Neuronal stem cell (in vitro differentiated cells): ENCODE measurements around the gene OR13C4.

Source experiments
- DNase-seq: peaks from one replicate; pipeline ENCODE4 v3.0.0-alpha.2; 2013; ENCODE audit warnings: low spot score
- H2AFZ ChIP-seq: one replicate; pipeline ENCODE4 v1.6.1; 2013; ENCODE audit warnings: mild to moderate bottlenecking, low read length, inconsistent platforms
- H2AK5ac ChIP-seq: 2 replicates; pipeline ENCODE4 v1.6.1; 2013; ENCODE audit warnings: low read depth, mild to moderate bottlenecking, inconsistent platforms, low read length, moderate library complexity, mixed read lengths
- H2BK120ac ChIP-seq: 2 replicates; pipeline ENCODE4 v1.6.1; 2013; ENCODE audit warnings: low read depth, mild to moderate bottlenecking, inconsistent platforms, low read length, moderate library complexity, mixed read lengths
- H2BK12ac ChIP-seq: one replicate; pipeline ENCODE4 v1.6.1; 2013; ENCODE audit warnings: low read length, inconsistent platforms
- H2BK15ac ChIP-seq: 2 replicates; pipeline ENCODE4 v1.6.1; 2013; ENCODE audit warnings: mild to moderate bottlenecking, low read length, inconsistent platforms, mixed read lengths
- H2BK5ac ChIP-seq: one replicate; pipeline ENCODE4 v1.6.1; 2013; ENCODE audit warnings: inconsistent platforms, mild to moderate bottlenecking, low read length, moderate library complexity
- H3K14ac ChIP-seq: one replicate; pipeline ENCODE4 v1.6.1; 2013; ENCODE audit warnings: low read length, inconsistent platforms
- H3K18ac ChIP-seq: 2 replicates; pipeline ENCODE4 v1.6.1; 2013; ENCODE audit warnings: low read length, inconsistent platforms
- H3K23ac ChIP-seq: 2 replicates; pipeline ENCODE4 v1.6.1; 2013; ENCODE audit warnings: low read depth, mild to moderate bottlenecking, mixed read lengths, low read length, inconsistent platforms; ENCODE audit not compliant: poor library complexity
- H3K27ac ChIP-seq: replicated peaks from 3 replicates; pipeline ENCODE4 v1.5.1; 2013; ENCODE audit warnings: low read length, inconsistent platforms
- H3K27me3 ChIP-seq, 3 experiments: 2 replicates each; pipeline ENCODE4 v1.6.1; 2013; ENCODE audit warnings: low read length in 3 of 3, mild to moderate bottlenecking in 2 of 3, inconsistent platforms in 1 of 3, low read depth in 1 of 3, mixed read lengths in 1 of 3, moderate library complexity in 1 of 3; ENCODE audit not compliant: control insufficient read depth in 3 of 3, insufficient read depth in 3 of 3
- H3K36me3 ChIP-seq, 2 donors: replicated peaks in 1 of 2; 2 replicates each; pipeline ENCODE4 v1.6.1; 2013; ENCODE audit warnings: low read length in 2 of 2; ENCODE audit not compliant: control insufficient read depth in 2 of 2, insufficient read depth in 2 of 2
- H3K4ac ChIP-seq: 2 replicates; pipeline ENCODE4 v1.6.1; 2013; ENCODE audit warnings: inconsistent platforms, mild to moderate bottlenecking, low read length, moderate library complexity
- H3K4me1 ChIP-seq, 2 donors: 1 replicate in 1 of 2; 2 replicates in 1 of 2; pipeline ENCODE4 v1.6.1; 2013; ENCODE audit warnings: low read length in 2 of 2, low read depth in 1 of 2; ENCODE audit not compliant: control insufficient read depth in 2 of 2, insufficient read depth in 1 of 2
- H3K4me2 ChIP-seq: one replicate; pipeline ENCODE4 v1.6.1; 2013; ENCODE audit warnings: mild to moderate bottlenecking, low read length, inconsistent platforms; ENCODE audit not compliant: insufficient read depth, poor library complexity, severe bottlenecking
- H3K4me3 ChIP-seq, 2 donors: 2 replicates each; pipeline ENCODE4 v1.5.1; 2013; ENCODE audit warnings: low read length in 2 of 2, mild to moderate bottlenecking in 2 of 2, inconsistent platforms in 1 of 2, moderate library complexity in 1 of 2
- H3K79me1 ChIP-seq: one replicate; pipeline ENCODE4 v1.6.1; 2013; ENCODE audit warnings: low read depth, mild to moderate bottlenecking, inconsistent platforms, low read length, moderate library complexity
- H3K9ac ChIP-seq: one replicate; pipeline ENCODE4 v1.6.1; 2013; ENCODE audit warnings: mild to moderate bottlenecking, low read depth, low read length, inconsistent platforms; ENCODE audit not compliant: poor library complexity
- H3K9me3 ChIP-seq, 2 donors: replicated peaks in 1 of 2; 2 replicates each; pipeline versions ENCODE3 to v1.6.1; 2013; ENCODE audit warnings: low read length in 2 of 2, mild to moderate bottlenecking in 2 of 2, inconsistent platforms in 1 of 2, low read depth in 1 of 2, mixed read lengths in 1 of 2, moderate library complexity in 1 of 2; ENCODE audit not compliant: control insufficient read depth in 2 of 2, insufficient read depth in 1 of 2
- H4K8ac ChIP-seq: one replicate; pipeline ENCODE4 v1.6.1; 2013; ENCODE audit warnings: low read depth, mild to moderate bottlenecking, inconsistent platforms, low read length, moderate library complexity
- H4K91ac ChIP-seq: one replicate; pipeline ENCODE4 v1.6.1; 2013; ENCODE audit warnings: low read length, low read depth, mild to moderate bottlenecking, inconsistent platforms; ENCODE audit not compliant: poor library complexity
- WGBS, 2 donors: extraction: QIAGEN DNeasy Blood & Tissue Kit; methylation state at CpG; one replicate each; pipeline ENCODE4 v1.1.7; 2013; ENCODE audit warnings: missing lambda C conversion rate in 2 of 2, mixed read lengths in 1 of 2; ENCODE audit not compliant: insufficient read length in 2 of 2, insufficient replicate concordance in 1 of 2; ENCODE audit errors: extremely low coverage in 2 of 2; 5-methylcytosine and 5-hydroxymethylcytosine counted together

OR13C4 gene

GRCh38 chr9:104514901-104515300 lies 12.1 kb downstream of the OR13C4 start:
- Histone ChIP-seq H2AK5ac (no peak overlapping the region), H3K9me3 (no peaks in the 10 kb centered on the region), H2AFZ (no peak overlapping the region), H3K4me3 (no peak overlapping the region), H3K14ac (no peak overlapping the region), H3K36me3 (no peaks in the 10 kb centered on the region), H3K27me3 (no peaks in the 10 kb centered on the region), H3K79me1 (no peaks in the 10 kb centered on the region), H2BK5ac (no peak overlapping the region), H3K18ac (no peak overlapping the region), H3K4me1 (no peaks in the 10 kb centered on the region), H3K4me2 (no peak overlapping the region), H2BK15ac (no peak overlapping the region), H4K91ac (no peak overlapping the region), H2BK120ac (no peak overlapping the region), H2BK12ac (no peak overlapping the region), H3K23ac (no peak overlapping the region), H3K9ac (no peak overlapping the region), H3K4ac (no peak overlapping the region), H4K8ac (no peak overlapping the region), H3K27ac (no peak overlapping the region)
- no CpG with 5 or more reads among the region's 5 CpGs for WGBS, 2 donors
- no peak for DNase-seq

- H3K23ac ChIP-seq, result no peak overlapping the region
These were observed 20.4 kb downstream of the OR13C4 start for GRCh38 chr9:104506565-104506964.

GRCh38 chr9:104503963-104504362 lies 23.0 kb downstream of the OR13C4 start, which contains the start of gene OR13F1:
Gene OR13F1, plus strand, starts transcription at chr9:104504263. Its CDS starts 0 bp downstream, at chr9:104504263.
- H3K4ac ChIP-seq, result no peak within 1 kb of the TSS
- no peak within 1 kb of the TSS for H2BK15ac ChIP-seq
- H3K36me3 ChIP-seq, result no peaks in the 10 kb centered on the region
- H3K23ac ChIP-seq, result no peak within 1 kb of the TSS
- no peak within 1 kb of the TSS for H2AFZ ChIP-seq
- H3K27me3 ChIP-seq, result no peaks in the 10 kb centered on the region
- no peaks in the 10 kb centered on the region for H3K79me1 ChIP-seq
- no peak within 1 kb of the TSS for H4K8ac ChIP-seq
- H3K4me1 ChIP-seq, result no peaks in the 10 kb centered on the region
- H4K91ac ChIP-seq, result no peak within 1 kb of the TSS
- no peak within 1 kb of the TSS for H2AK5ac ChIP-seq
- no peak for DNase-seq
- H3K4me3 ChIP-seq, result no peak within 1 kb of the TSS
- H2BK5ac ChIP-seq, result no peak within 1 kb of the TSS
- no peak within 1 kb of the TSS for H2BK12ac ChIP-seq
- no peaks in the 10 kb centered on the region for H3K9me3 ChIP-seq
- no peak within 1 kb of the TSS for H3K14ac ChIP-seq
- H3K4me2 ChIP-seq, result no peak within 1 kb of the TSS
- H3K27ac ChIP-seq, result no peak within 1 kb of the TSS
- no peak within 1 kb of the TSS for H3K9ac ChIP-seq
- H3K18ac ChIP-seq, result no peak within 1 kb of the TSS
- no CpG with 5 or more reads among the region's 5 CpGs for WGBS, 2 donors
- no peak within 1 kb of the TSS for H2BK120ac ChIP-seq

More at GRCh38 chr9:104506565-104506964, 20.4 kb downstream of the OR13C4 start:
- H3K4me2 ChIP-seq, result no peak overlapping the region
- no peak overlapping the region for H3K4ac ChIP-seq
- no peak overlapping the region for H3K27ac ChIP-seq
- H3K36me3 ChIP-seq, result no peaks in the 10 kb centered on the region
- H4K91ac ChIP-seq, result no peak overlapping the region
- H3K4me1 ChIP-seq, result no peaks in the 10 kb centered on the region
- no peak overlapping the region for H2AFZ ChIP-seq
- H2AK5ac ChIP-seq, result no peak overlapping the region
- H3K14ac ChIP-seq, result no peak overlapping the region
- H2BK120ac ChIP-seq, result no peak overlapping the region
- no peak overlapping the region for H2BK5ac ChIP-seq
- H3K9me3 ChIP-seq, result no peaks in the 10 kb centered on the region
- H3K4me3 ChIP-seq, result no peak overlapping the region
- no peak overlapping the region for H2BK12ac ChIP-seq
- H3K27me3 ChIP-seq, result no peaks in the 10 kb centered on the region
- no peak for DNase-seq
- H3K18ac ChIP-seq, result no peak overlapping the region
- no peak overlapping the region for H2BK15ac ChIP-seq
- no peaks in the 10 kb centered on the region for H3K79me1 ChIP-seq
- no peak overlapping the region for H3K9ac ChIP-seq
- H4K8ac ChIP-seq, result no peak overlapping the region

GRCh38 chr9:104503440-104503839 lies 23.6 kb downstream of the OR13C4 start:
- H3K23ac ChIP-seq, result no peak overlapping the region
- H3K4me2 ChIP-seq, result no peak overlapping the region
- no peak overlapping the region for H2BK15ac ChIP-seq
- H3K27ac ChIP-seq, result no peak overlapping the region
- H2AFZ ChIP-seq, result no peak overlapping the region
- no peak overlapping the region for H2BK12ac ChIP-seq
- H3K4ac ChIP-seq, result no peak overlapping the region
- H2AK5ac ChIP-seq, result no peak overlapping the region
- no peak overlapping the region for H3K14ac ChIP-seq
- no peaks in the 10 kb centered on the region for H3K4me1 ChIP-seq
- no peaks in the 10 kb centered on the region for H3K36me3 ChIP-seq
- no peak for DNase-seq
- H3K9ac ChIP-seq, result no peak overlapping the region
- H3K4me3 ChIP-seq, result no peak overlapping the region
- no peaks in the 10 kb centered on the region for H3K79me1 ChIP-seq
- H3K9me3 ChIP-seq, result no peaks in the 10 kb centered on the region
- no peaks in the 10 kb centered on the region for H3K27me3 ChIP-seq
- no peak overlapping the region for H2BK120ac ChIP-seq
- H4K8ac ChIP-seq, result no peak overlapping the region
- H3K18ac ChIP-seq, result no peak overlapping the region
- no peak overlapping the region for H4K91ac ChIP-seq
- no peak overlapping the region for H2BK5ac ChIP-seq
